Measurements from ENCODE around the gene KIF17. TPM values are rescaled to one million over a fixed set of nuclear protein-coding genes. Genes with fewer than 3 reads are reported as not detected.

KIF17 gene
- total RNA-seq, 2 donors from 2014 or later = 0.68 to 3.2 TPM

GRCh38 chr1:20634065-20634593 lies 83.7 kb downstream of the KIF17 start:
- DNase-seq (ENCODE audit: low spot score) = no peak
- H3K4me3 ChIP-seq = peak overlapping the region; percentile 94
- peaks cover 6 to 13% of the 10 kb centered on the region in 2 donors for H3K4me1 ChIP-seq (ENCODE audit: control insufficient read depth in 1 of 2, low read depth in 2 of 2)
- H3K27me3 ChIP-seq (replicated peaks; ENCODE audit: insufficient read depth) = no peaks in the 10 kb centered on the region
- peak overlapping the region; percentile 88 to 92 for H3K27ac ChIP-seq
- no peak for TF ChIP-seq CTCF (IDR thresholded peaks at IDR 0.05)
- ATAC-seq (ENCODE audit: insufficient number of reproducible peaks, low FRiP score, low read depth) = no peak
- H3K36me3 ChIP-seq = peaks cover 17% of the 10 kb centered on the region
- H3K9me3 ChIP-seq = no peaks in the 10 kb centered on the region

DNA sequence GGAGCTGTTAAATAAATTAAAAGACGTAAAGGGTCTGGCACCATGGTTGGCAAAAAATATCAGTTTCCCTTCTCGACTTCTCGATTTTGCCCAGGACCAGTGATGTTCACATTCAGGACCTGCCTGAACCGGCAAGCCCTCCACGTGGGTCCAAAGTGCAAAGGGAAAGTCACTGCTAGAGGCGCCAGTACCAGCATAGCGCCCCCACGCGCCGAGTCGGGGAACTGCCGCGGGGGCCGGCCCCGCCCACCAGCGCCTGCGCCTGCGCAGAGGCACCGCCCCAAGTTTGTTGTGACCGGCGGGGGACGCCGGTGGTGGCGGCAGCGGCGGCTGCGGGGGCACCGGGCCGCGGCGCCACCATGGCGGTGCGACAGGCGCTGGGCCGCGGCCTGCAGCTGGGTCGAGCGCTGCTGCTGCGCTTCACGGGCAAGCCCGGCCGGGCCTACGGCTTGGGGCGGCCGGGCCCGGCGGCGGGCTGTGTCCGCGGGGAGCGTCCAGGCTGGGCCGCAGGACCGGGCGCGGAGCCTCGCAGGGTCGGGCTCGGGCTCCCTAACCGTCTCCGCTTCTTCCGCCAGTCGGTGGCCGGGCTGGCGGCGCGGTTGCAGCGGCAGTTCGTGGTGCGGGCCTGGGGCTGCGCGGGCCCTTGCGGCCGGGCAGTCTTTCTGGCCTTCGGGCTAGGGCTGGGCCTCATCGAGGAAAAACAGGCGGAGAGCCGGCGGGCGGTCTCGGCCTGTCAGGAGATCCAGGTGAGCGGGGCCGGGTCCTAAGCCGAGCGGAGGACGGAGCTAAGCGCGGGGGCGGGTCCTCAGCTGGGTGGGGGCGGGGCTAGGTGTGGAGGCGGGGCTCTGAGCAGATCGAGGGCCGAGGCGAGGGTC lies 84.4 kb downstream of the KIF17 start, which contains the start of gene PINK1:
Gene PINK1 (plus strand): TSS at position 269 of the 875 bp plus-strand sequence. CDS start 91 bp downstream, at position 360.
- peaks cover 10% of the 10 kb centered on the region for H3K36me3 ChIP-seq
- peak within 1 kb of the TSS; percentile 88 to 92 for H3K27ac ChIP-seq
- peak; percentile 20 for DNase-seq (ENCODE audit: low spot score)
- TF ChIP-seq CTCF (IDR thresholded peaks at IDR 0.05) = peak; percentile 99
- peak within 1 kb of the TSS; percentile 94 for H3K4me3 ChIP-seq
- peaks cover 6 to 13% of the 10 kb centered on the region in 2 donors for H3K4me1 ChIP-seq (ENCODE audit: control insufficient read depth in 1 of 2, low read depth in 2 of 2)
- ATAC-seq (ENCODE audit: insufficient number of reproducible peaks, low FRiP score, low read depth) = peak; percentile 83
- no peaks in the 10 kb centered on the region for H3K27me3 ChIP-seq (replicated peaks; ENCODE audit: insufficient read depth)
- no peaks in the 10 kb centered on the region for H3K9me3 ChIP-seq

DNA sequence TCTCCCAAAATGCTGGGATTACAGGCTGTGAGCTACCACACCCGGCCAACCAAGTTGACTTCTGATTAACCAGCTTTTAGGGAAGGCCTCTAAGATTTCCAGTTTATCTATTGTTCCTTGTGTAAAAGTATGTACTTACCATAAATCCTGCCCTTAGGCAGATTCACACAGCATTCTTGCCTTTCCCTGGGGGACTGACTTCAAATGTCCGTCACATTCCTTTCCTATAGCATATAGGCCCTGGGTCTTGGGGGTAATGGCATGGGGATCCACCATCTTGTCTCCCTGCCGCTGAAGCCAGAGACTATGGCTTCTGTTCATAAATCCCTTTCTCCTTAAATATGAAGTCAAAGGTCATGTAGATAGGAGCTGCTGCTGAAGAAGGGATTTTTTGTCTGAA lies 85.4 kb downstream of the KIF17 start:
- no peaks in the 10 kb centered on the region for H3K27me3 ChIP-seq (replicated peaks; ENCODE audit: insufficient read depth)
- H3K27ac ChIP-seq = no peak overlapping the region
- no peaks in the 10 kb centered on the region for H3K9me3 ChIP-seq
- H3K4me1 ChIP-seq (ENCODE audit: control insufficient read depth in 1 of 2, low read depth in 2 of 2) = peaks cover 6 to 13% of the 10 kb centered on the region in 2 donors
- H3K36me3 ChIP-seq = peaks cover 4% of the 10 kb centered on the region
- ATAC-seq (ENCODE audit: insufficient number of reproducible peaks, low FRiP score, low read depth) (no peak), DNase-seq (ENCODE audit: low spot score) (no peak)
- no peak for TF ChIP-seq CTCF (IDR thresholded peaks at IDR 0.05)
- no peak overlapping the region for H3K4me3 ChIP-seq

DNA sequence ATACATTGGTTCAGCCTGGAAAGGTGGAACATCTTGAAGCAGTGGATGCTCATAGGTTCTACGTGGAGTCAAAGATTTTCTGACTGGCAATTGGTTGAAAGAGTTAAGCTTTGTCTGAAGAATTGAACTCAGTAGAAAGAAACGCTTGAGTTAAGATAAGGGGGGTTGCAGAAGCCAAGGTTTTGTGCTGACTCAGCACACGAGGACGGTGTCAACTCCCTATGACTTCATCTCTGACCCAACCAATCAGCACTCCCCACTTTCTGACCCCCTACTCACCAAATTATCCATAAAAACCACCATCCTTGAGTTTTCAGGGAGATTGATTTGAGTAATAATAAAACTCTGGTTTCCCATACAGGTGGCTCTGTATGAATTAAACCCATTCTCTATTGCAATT lies 87.1 kb downstream of the KIF17 start:
- no peak for DNase-seq (ENCODE audit: low spot score)
- TF ChIP-seq CTCF (IDR thresholded peaks at IDR 0.05) = no peak
- H3K36me3 ChIP-seq = no peaks in the 10 kb centered on the region
- peaks cover 6 to 13% of the 10 kb centered on the region in 2 donors for H3K4me1 ChIP-seq (ENCODE audit: control insufficient read depth in 1 of 2, low read depth in 2 of 2)
- ATAC-seq (ENCODE audit: insufficient number of reproducible peaks, low FRiP score, low read depth) = no peak
- H3K27me3 ChIP-seq (replicated peaks; ENCODE audit: insufficient read depth) = no peaks in the 10 kb centered on the region
- H3K9me3 ChIP-seq = no peaks in the 10 kb centered on the region
- H3K27ac ChIP-seq = no peak overlapping the region
- no peak overlapping the region for H3K4me3 ChIP-seq

GRCh38 chr1:20626524-20626923 lies 91.3 kb downstream of the KIF17 start:
- no peak for TF ChIP-seq CTCF (IDR thresholded peaks at IDR 0.05)
- no peak overlapping the region for H3K27ac ChIP-seq
- ATAC-seq (ENCODE audit: insufficient number of reproducible peaks, low FRiP score, low read depth) = no peak
- no peak overlapping the region for H3K4me3 ChIP-seq
- H3K36me3 ChIP-seq = no peaks in the 10 kb centered on the region
- H3K4me1 ChIP-seq (ENCODE audit: control insufficient read depth in 1 of 2, low read depth in 2 of 2) = no peaks in the 10 kb centered on the region
- no peaks in the 10 kb centered on the region for H3K9me3 ChIP-seq
- DNase-seq (ENCODE audit: low spot score) = no peak
- H3K27me3 ChIP-seq (replicated peaks; ENCODE audit: insufficient read depth) = peaks cover 5% of the 10 kb centered on the region

Measured in thoracic aorta (tissue), 2 donors.